IMR-90 (cell line): Measurements from ENCODE around the gene ZNF277. TPM values are rescaled to one million over a fixed set of nuclear protein-coding genes. Genes with fewer than 3 reads are reported as not detected.

Experiments
- ATAC-seq: fragments of 200-7000 bp; cut with Tn5 transposase; 2 replicates; pipeline ENCODE4 v1.9.1; 2020; ENCODE audit warnings: low read depth, mild to moderate bottlenecking, moderate library complexity
- BruUV-seq: library from RNA; stranded (reverse); fragments of 400-500 nt; replicated peaks from 2 replicates; lab custom pipeline; 2021; lab: Mats Ljungman, UMichigan
- CTCF ChIA-PET: fragments of 300-600 bp; formaldehyde crosslinking; extraction: SDS; loops from one replicate; lab custom pipeline; 2021; ENCODE audit warnings: antibody characterized with exemption; lab: Yijun Ruan, JAX
- POLR2A ChIA-PET: fragments of 300-600 bp; sonication (Branson Sonifier 250); formaldehyde crosslinking; loops from one replicate; lab custom pipeline; 2022; ENCODE audit warnings: antibody characterized with exemption; ENCODE audit not compliant: unreplicated experiment; lab: Charles Lee
- DNase-seq: peaks from one replicate; pipeline ENCODE4 v3.0.0; 2013
- H2AFZ ChIP-seq: replicated peaks from 2 replicates; pipeline ENCODE3; 2013; ENCODE audit warnings: low read length, mild to moderate bottlenecking; ENCODE audit not compliant: poor library complexity
- H2AK5ac ChIP-seq: 2 replicates; pipeline ENCODE4 v1.6.1; 2013; ENCODE audit warnings: low read depth, low read length, inconsistent platforms
- H2AK9ac ChIP-seq: replicated peaks from 2 replicates; pipeline ENCODE3; 2013; ENCODE audit warnings: mild to moderate bottlenecking, low read depth, low read length, moderate library complexity; ENCODE audit not compliant: poor library complexity
- H2BK120ac ChIP-seq: 2 replicates; pipeline ENCODE4 v1.6.1; 2013; ENCODE audit warnings: low read depth, low read length, inconsistent platforms
- H2BK15ac ChIP-seq: 3 replicates; pipeline ENCODE4 v1.6.1; 2013; ENCODE audit warnings: low read depth, low read length, inconsistent platforms
- H2BK20ac ChIP-seq: 2 replicates; pipeline ENCODE4 v1.6.1; 2013; ENCODE audit warnings: low read depth, mild to moderate bottlenecking, inconsistent platforms, low read length, moderate library complexity
- H2BK5ac ChIP-seq: 2 replicates; pipeline ENCODE4 v1.6.1; 2013; ENCODE audit warnings: mild to moderate bottlenecking, low read depth, low read length, inconsistent platforms; ENCODE audit not compliant: poor library complexity, severe bottlenecking
- H3K14ac ChIP-seq: replicated peaks from 2 replicates; pipeline ENCODE4 v1.6.1; 2013; ENCODE audit warnings: low read depth, low read length, inconsistent platforms
- H3K18ac ChIP-seq: 2 replicates; pipeline ENCODE4 v1.6.1; 2013; ENCODE audit warnings: low read depth, low read length, control low read depth
- H3K23ac ChIP-seq: 2 replicates; pipeline ENCODE4 v1.6.1; 2013; ENCODE audit warnings: low read depth, low read length, inconsistent platforms
- H3K27ac ChIP-seq: 2 replicates; pipeline ENCODE4 v1.5.1; 2013; ENCODE audit warnings: mild to moderate bottlenecking, control low read depth, low read length; ENCODE audit not compliant: insufficient read depth
- H3K27me3 ChIP-seq: 2 replicates; pipeline ENCODE4 v1.6.1; 2013; ENCODE audit warnings: low read length; ENCODE audit not compliant: control insufficient read depth, insufficient read depth
- H3K36me3 ChIP-seq: 2 replicates; pipeline ENCODE4 v1.6.1; 2013; ENCODE audit warnings: low read length, mixed read lengths; ENCODE audit not compliant: control insufficient read depth, insufficient read depth
- H3K4ac ChIP-seq: 2 replicates; pipeline ENCODE4 v1.6.1; 2013; ENCODE audit warnings: low read depth, low read length, inconsistent platforms
- H3K4me1 ChIP-seq: 2 replicates; pipeline ENCODE4 v1.6.1; 2013; ENCODE audit warnings: low read length, mixed read lengths; ENCODE audit not compliant: control insufficient read depth, insufficient read depth
- H3K4me2 ChIP-seq: 2 replicates; pipeline ENCODE4 v1.6.1; 2013; ENCODE audit warnings: low read depth, mild to moderate bottlenecking, control low read depth, low read length, moderate library complexity
- H3K4me3 ChIP-seq: 2 replicates; pipeline ENCODE4 v1.5.1; 2013; ENCODE audit warnings: low read depth, mild to moderate bottlenecking, control low read depth, low read length, moderate library complexity; ENCODE audit not compliant: insufficient read depth
- H3K56ac ChIP-seq: 2 replicates; pipeline ENCODE4 v1.6.1; 2013; ENCODE audit warnings: low read length, inconsistent platforms; ENCODE audit not compliant: insufficient read depth; ENCODE audit errors: extremely low read depth
- H3K79me1 ChIP-seq, 2 experiments: 2 replicates each; pipeline ENCODE4 v1.6.1; 2013; ENCODE audit warnings: low read length in 2 of 2, inconsistent platforms in 1 of 2, low read depth in 1 of 2
- H3K9ac ChIP-seq: 2 replicates; pipeline ENCODE4 v1.6.1; 2013; ENCODE audit warnings: low read depth, low read length, control low read depth
- H3K9me1 ChIP-seq: 2 replicates; pipeline ENCODE4 v1.6.1; 2013; ENCODE audit warnings: low read length, inconsistent platforms; ENCODE audit not compliant: insufficient read depth
- H3K9me3 ChIP-seq: 2 replicates; pipeline ENCODE4 v1.6.1; 2013; ENCODE audit warnings: low read length; ENCODE audit not compliant: control insufficient read depth, insufficient read depth
- H4K20me1 ChIP-seq: 2 replicates; pipeline ENCODE4 v1.6.1; 2013; ENCODE audit warnings: low read length, inconsistent platforms; ENCODE audit not compliant: insufficient read depth
- H4K5ac ChIP-seq: 2 replicates; pipeline ENCODE4 v1.6.1; 2013; ENCODE audit warnings: mild to moderate bottlenecking, low read depth, low read length, control low read depth
- H4K8ac ChIP-seq, 2 experiments: 2 replicates each; pipeline ENCODE4 v1.6.1; 2013; ENCODE audit warnings: low read depth in 2 of 2, low read length in 2 of 2, control low read depth in 1 of 2, inconsistent platforms in 1 of 2
- H4K91ac ChIP-seq: 2 replicates; pipeline ENCODE4 v1.6.1; 2013; ENCODE audit warnings: low read depth, low read length, inconsistent platforms; ENCODE audit not compliant: insufficient read depth
- BHLHE40 ChIP-seq: fragments of 150-350 bp; IDR thresholded peaks from 2 replicates; pipeline ENCODE4 v1.6.1; 2016; ENCODE audit warnings: mild to moderate bottlenecking, low read depth, low read length
- CEBPB ChIP-seq: IDR thresholded peaks from 2 replicates; pipeline ENCODE4 v1.6.1; 2012; ENCODE audit warnings: low read depth, low read length, improper control_type of control experiment
- CHD1 ChIP-seq: IDR thresholded peaks from 2 replicates; pipeline ENCODE4 v1.6.1; 2012; ENCODE audit warnings: low read depth, low read length, improper control_type of control experiment
- FOS ChIP-seq: fragments of 150-350 bp; IDR thresholded peaks from 2 replicates; pipeline ENCODE4 v1.6.1; 2016; ENCODE audit warnings: low read depth, low read length
- MAFK ChIP-seq: IDR thresholded peaks from 2 replicates; pipeline ENCODE4 v1.6.1; 2012; ENCODE audit warnings: low read depth, low read length, improper control_type of control experiment
- NFE2L2 ChIP-seq: fragments of 150-350 bp; IDR thresholded peaks from 2 replicates; pipeline ENCODE4 v1.6.1; 2016; ENCODE audit warnings: low read depth, mild to moderate bottlenecking, low read length
- POLR2A ChIP-seq: IDR thresholded peaks from 2 replicates; pipeline ENCODE4 v1.6.1; 2012; ENCODE audit warnings: mild to moderate bottlenecking, low read depth, low read length
- RAD21 ChIP-seq: IDR thresholded peaks from 2 replicates; pipeline ENCODE4 v1.6.1; 2012; ENCODE audit warnings: low read length, improper control_type of control experiment
- RCOR1 ChIP-seq: IDR thresholded peaks from 2 replicates; pipeline ENCODE4 v1.6.1; 2012; ENCODE audit warnings: mild to moderate bottlenecking, low read length, improper control_type of control experiment; ENCODE audit not compliant: insufficient replicate concordance
- SMC3 ChIP-seq: fragments of 150-350 bp; IDR thresholded peaks from 2 replicates; pipeline ENCODE4 v1.6.1; 2016; ENCODE audit warnings: low read depth, mild to moderate bottlenecking, antibody characterized with exemption, low read length, moderate library complexity
- WGBS, 2 experiments: methylation state at CpG; one replicate each; pipeline versions ENCODE4 v1.1.5 to v1.1.7; 2013; ENCODE audit warnings: missing lambda C conversion rate in 2 of 2; ENCODE audit not compliant: insufficient read length in 1 of 2; ENCODE audit errors: extremely low coverage in 2 of 2; 5-methylcytosine and 5-hydroxymethylcytosine counted together
- dilution Hi-C: fragments of 300-500 bp; cut with HindIII; formaldehyde crosslinking; loops from one replicate; pipeline ENCODE4 v1.14.3; 2018; ENCODE audit warnings: low sequenced_read_pairs; ENCODE audit not compliant: unreplicated experiment
- in situ Hi-C: fragments of 300-500 bp; cut with MboI; formaldehyde crosslinking; loops from 3 replicates; pipeline ENCODE4 v1.14.3; 2019; ENCODE audit warnings: low sequenced_read_pairs, inconsistent platforms, mixed read lengths
- intact Hi-C: fragments of 100-400 bp; cut with micrococcal nuclease; formaldehyde crosslinking; loops from 2 replicates; pipeline ENCODE4 v1.10.0; 2022
- polyA plus RNA-seq, 3 experiments: library from polyadenylated mRNA; depleted of rRNA; stranded (reverse); fragments of >200 nt; gene quantifications; 2 replicates each; pipeline ENCODE4 v1.2.3, GENCODE V29; 2012; ENCODE audit warnings: low replicate concordance in 1 of 3
- total RNA-seq: library from RNA; depleted of rRNA; stranded (reverse); fragments of >200 nt; gene quantifications from 2 replicates; pipeline ENCODE4 v1.2.3, GENCODE V29; 2012
- TF ChIP-seq, protein P1 (sequence below): fragments of 150-350 bp; IDR thresholded peaks from 2 replicates; pipeline ENCODE4 v1.6.1; 2016; ENCODE audit warnings: low read depth, mild to moderate bottlenecking, low read length, moderate library complexity, borderline replicate concordance
- TF ChIP-seq, protein P2 (sequence below): fragments of 150-350 bp; IDR thresholded peaks from 2 replicates; pipeline ENCODE4 v1.6.1; 2017; ENCODE audit warnings: mild to moderate bottlenecking, antibody characterized with exemption, low read length, low read depth
- TF ChIP-seq, protein P3 (sequence below): conservative IDR thresholded peaks from 2 replicates; pipeline ENCODE4 v1.5.1; 2012; ENCODE audit warnings: mild to moderate bottlenecking, low read depth, low read length, improper control_type of control experiment

ZNF277 gene
- total and polyA plus RNA-seq, 2 of the 4 experiments (the other 2 are of a cell fraction), result 7.3 to 21.3 TPM

DNA sequence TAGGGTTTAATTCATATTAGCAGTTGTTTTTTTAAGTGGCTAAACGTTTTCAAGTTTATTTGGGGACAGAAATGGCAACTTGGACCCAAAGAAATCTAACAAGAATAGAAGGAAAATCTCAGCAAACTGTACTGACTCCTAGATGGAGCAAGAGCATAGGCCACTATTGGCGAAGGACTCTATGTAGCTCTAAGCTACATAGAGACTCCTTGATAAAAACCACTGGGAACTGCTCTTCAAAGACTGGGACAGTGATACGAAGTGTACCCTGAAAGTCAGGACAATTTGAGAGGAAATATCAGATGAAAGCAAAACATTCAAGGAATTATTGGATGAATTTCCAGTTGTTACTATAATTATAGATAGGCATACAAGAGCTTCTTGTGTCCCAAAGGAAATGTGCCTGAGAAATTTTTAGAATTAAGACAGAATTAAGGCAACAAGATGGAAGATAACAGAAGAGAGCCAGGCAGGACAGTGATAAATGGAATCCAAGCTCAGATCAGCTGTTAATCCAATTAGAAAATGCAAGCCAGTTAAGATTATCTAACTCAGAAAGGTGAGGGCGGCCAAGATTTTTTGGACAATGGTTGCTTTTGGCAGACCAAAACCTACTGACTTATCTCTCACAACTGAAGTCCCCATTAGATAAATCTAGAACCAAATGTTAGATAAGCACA, 140.0 kb downstream of the ZNF277 start:
- POLR2A ChIA-PET, result no interaction called here
- Histone ChIP-seq H3K27ac (no peak overlapping the region), H4K20me1 (no peaks in the 10 kb centered on the region), H3K9ac (no peak overlapping the region), H2BK20ac (no peak overlapping the region), H3K56ac (no peak overlapping the region), H2BK15ac (no peak overlapping the region), H3K4me2 (no peak overlapping the region), H3K4me3 (no peak overlapping the region), H4K5ac (no peak overlapping the region), H4K91ac (no peak overlapping the region), H3K9me3 (no peaks in the 10 kb centered on the region), H3K27me3 (no peaks in the 10 kb centered on the region), H2AFZ (no peak overlapping the region), H2AK5ac (no peak overlapping the region), H2BK120ac (no peak overlapping the region), H2BK5ac (no peak overlapping the region), H2AK9ac (no peak overlapping the region), H4K8ac (no peak overlapping the region), H3K4ac (no peak overlapping the region), H3K79me1 (no peaks in the 10 kb centered on the region), H3K9me1 (no peaks in the 10 kb centered on the region), H3K14ac (no peak overlapping the region), H3K23ac (no peak overlapping the region), H3K18ac (no peak overlapping the region), H3K4me1 (peaks cover 2% of the 10 kb centered on the region), H3K36me3 (peaks cover 9% of the 10 kb centered on the region)
- TF ChIP-seq SMC3 (no peak), FOS (no peak), CHD1 (no peak), NFE2L2 (no peak), MAFK (no peak), BHLHE40 (no peak), CEBPB (no peak), RCOR1 (no peak), RAD21 (no peak), POLR2A (no peak)
- TF ChIP-seq, protein P1, sequence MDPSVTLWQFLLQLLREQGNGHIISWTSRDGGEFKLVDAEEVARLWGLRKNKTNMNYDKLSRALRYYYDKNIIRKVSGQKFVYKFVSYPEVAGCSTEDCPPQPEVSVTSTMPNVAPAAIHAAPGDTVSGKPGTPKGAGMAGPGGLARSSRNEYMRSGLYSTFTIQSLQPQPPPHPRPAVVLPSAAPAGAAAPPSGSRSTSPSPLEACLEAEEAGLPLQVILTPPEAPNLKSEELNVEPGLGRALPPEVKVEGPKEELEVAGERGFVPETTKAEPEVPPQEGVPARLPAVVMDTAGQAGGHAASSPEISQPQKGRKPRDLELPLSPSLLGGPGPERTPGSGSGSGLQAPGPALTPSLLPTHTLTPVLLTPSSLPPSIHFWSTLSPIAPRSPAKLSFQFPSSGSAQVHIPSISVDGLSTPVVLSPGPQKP, result no peak
- TF ChIP-seq, protein P2, sequence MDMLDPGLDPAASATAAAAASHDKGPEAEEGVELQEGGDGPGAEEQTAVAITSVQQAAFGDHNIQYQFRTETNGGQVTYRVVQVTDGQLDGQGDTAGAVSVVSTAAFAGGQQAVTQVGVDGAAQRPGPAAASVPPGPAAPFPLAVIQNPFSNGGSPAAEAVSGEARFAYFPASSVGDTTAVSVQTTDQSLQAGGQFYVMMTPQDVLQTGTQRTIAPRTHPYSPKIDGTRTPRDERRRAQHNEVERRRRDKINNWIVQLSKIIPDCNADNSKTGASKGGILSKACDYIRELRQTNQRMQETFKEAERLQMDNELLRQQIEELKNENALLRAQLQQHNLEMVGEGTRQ, result no peak
- TF ChIP-seq, protein P3, sequence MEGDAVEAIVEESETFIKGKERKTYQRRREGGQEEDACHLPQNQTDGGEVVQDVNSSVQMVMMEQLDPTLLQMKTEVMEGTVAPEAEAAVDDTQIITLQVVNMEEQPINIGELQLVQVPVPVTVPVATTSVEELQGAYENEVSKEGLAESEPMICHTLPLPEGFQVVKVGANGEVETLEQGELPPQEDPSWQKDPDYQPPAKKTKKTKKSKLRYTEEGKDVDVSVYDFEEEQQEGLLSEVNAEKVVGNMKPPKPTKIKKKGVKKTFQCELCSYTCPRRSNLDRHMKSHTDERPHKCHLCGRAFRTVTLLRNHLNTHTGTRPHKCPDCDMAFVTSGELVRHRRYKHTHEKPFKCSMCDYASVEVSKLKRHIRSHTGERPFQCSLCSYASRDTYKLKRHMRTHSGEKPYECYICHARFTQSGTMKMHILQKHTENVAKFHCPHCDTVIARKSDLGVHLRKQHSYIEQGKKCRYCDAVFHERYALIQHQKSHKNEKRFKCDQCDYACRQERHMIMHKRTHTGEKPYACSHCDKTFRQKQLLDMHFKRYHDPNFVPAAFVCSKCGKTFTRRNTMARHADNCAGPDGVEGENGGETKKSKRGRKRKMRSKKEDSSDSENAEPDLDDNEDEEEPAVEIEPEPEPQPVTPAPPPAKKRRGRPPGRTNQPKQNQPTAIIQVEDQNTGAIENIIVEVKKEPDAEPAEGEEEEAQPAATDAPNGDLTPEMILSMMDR, result no peak
- WGBS, 2 experiments, result no CpG with 5 or more reads among the region's 4 CpGs
- intact Hi-C loops, result no loop called here
- dilution Hi-C loops, result no loop called here
- ATAC-seq (no peak), DNase-seq (no peak)
- in situ Hi-C loops, result no loop called here
- CTCF ChIA-PET, result interaction anchor here (1.5 kb wide), 1 partner anchor 24 kb away, joined by 5 read pairs; no protein-coding TSS in a partner anchor
- no TSS peak for BruUV-seq
